Left ventricle myocardium superior (tissue), 1 donor: ENCODE measurements around the gene CARNS1. TPM values are rescaled to one million over a fixed set of nuclear protein-coding genes. Genes with fewer than 3 reads are reported as not detected.
A peak's percentile ranks its signal among the peaks of the same experiment; 100 is the strongest.
"Not testable (repeated sequence)": the region's sequence is repeated elsewhere in the genome, so short reads cannot be mapped to it uniquely, and the experiment has no call there.

Experiments
- ATAC-seq: fragments of 200-7000 bp; cut with Tn5 transposase; one replicate; pipeline ENCODE4 v1.9.1; 2020; ENCODE audit warnings: mild to moderate bottlenecking, moderate library complexity
- DNase-seq: peaks from one replicate; pipeline ENCODE4 v3.0.0-alpha.2; 2020
- intact Hi-C: fragments of 100-400 bp; cut with micrococcal nuclease; formaldehyde crosslinking; loops from one replicate; pipeline ENCODE4 v1.11.0; 2022
- total RNA-seq: library from RNA; stranded (reverse); fragmentation: NEBNext Ultra II Directional; extraction: Animal tissue kit (Norgen Biotek cat#: 25700); gene quantifications from one replicate; pipeline ENCODE4 v1.2.1, GENCODE V29; 2021
- donor health status: DM: no; HTN: yes; CAD: no; lungs with severe emphysema.

The CARNS1 gene
- total RNA-seq, 1 donor from 2014 or later = 18.0 TPM

DNA sequence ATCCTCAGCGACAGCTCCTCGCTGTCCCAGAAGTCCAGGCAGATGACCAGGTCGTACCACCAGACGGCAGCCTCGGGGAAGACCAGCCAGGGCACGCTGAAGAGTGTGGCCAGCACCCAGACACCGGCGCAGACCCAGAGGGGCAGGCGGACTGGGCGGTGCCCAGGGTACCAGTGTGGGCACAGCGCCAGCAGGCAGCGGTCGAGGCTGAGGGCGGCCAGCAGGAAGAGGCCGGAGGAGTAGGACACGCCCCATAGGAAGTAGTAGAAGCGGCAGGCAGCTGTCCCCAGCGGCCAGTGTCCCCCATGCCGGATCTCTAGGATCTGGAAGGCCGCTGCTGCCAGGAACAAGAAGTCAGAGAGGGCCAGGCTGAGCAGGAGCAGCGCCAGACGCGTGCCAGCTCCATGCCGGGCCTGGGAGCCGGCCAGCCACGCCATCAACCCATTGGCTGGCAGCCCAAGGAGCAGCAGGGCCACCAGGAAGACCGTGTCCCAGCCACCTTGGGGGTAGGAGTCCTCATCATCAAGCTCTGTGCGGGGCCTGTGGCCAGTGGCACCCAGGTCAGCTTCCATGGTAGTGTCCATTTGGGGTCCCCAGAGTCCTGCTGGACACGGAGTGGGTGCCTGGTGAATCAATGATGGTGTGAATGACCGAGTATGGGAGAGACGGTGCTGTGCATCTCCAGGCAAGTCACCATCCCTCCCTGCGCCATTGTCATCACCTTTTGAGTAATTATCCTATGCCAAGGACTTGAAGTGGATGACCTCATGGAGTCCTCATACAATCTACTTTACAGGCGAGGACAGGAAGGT lies 36.9 kb downstream of the CARNS1 start, which contains the start of gene GPR152:
Gene GPR152, minus strand, starts transcription at position 589 of the 812 bp plus-strand sequence. Its CDS starts 5 bp downstream, at position 584.
- DNase-seq (peak; percentile 71), ATAC-seq (peak; percentile 50)
- intact Hi-C loops = no loop called here

DNA sequence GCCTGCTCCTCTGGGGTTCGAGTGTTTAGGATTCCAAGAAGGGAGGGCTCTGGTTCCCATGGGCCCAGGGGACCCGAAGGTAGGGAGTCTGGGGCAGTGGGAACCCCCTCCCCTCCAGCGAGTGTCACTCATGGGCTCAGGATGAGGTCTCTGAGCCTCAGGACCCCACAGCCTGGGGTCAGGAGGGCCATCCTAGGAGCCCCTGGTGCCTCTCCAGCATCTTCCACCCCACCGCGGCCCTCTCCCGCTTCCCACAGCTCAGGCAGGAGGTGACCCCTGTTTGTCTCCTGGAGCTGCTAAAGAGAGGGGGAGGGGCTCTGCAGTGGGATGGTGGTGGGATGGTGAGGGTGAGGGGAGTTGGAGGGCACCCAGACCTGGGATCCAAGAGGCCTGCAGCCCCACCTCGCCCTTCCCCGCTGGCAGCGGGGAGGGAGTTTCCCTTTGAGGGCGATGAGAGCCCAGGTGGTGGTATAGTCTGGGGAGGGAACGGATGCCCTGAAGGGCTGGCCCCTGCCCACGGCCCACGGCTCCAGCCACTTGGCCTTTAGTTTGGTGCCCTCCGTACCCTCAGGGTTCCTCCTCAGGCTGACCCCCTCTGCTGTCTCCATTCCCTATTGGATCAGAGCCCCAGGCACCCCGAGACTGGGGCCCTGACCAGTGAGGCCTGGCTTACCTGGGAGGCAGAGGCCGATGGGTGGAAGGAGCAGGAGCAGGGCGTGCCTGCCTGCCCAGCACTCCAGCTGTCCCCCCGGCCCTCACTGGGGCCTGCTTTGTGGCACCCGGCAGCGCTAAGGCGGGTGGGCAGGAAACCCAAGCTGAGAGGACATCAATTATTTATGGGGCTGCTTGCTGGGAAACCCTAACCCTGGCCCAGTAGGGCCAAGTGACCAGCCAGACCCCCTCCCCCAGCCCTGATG lies 38.6 kb downstream of the CARNS1 start:
- DNase-seq (no peak), ATAC-seq (no peak)
- intact Hi-C loops = no loop called here

DNA sequence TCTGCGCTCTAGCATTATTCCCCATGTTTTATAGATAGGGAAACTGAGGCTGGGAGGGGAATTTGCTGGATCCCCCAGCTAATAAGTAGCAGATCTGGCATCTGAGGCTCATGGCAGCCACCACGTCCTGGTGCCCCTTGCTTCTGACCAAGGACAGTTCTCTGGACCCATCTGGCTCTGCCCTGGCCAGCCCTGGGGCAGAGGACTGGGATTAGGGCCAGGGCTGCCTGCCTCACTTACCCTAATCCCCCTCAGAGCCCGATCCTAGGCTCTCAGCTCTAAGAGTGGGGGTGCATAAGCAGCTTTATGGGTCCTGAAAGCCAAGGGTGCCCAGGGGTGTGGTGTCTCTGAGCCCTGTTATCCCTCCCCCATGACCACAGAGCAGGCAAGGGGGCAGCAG lies 39.6 kb downstream of the CARNS1 start, which contains the start of gene CABP4:
Gene CABP4, plus strand, starts transcription at position 301 of the 400 bp plus-strand sequence. Its CDS starts 70 bp downstream, at position 371.
- no peak for DNase-seq
- intact Hi-C loops = no loop called here
- ATAC-seq = no peak

DNA sequence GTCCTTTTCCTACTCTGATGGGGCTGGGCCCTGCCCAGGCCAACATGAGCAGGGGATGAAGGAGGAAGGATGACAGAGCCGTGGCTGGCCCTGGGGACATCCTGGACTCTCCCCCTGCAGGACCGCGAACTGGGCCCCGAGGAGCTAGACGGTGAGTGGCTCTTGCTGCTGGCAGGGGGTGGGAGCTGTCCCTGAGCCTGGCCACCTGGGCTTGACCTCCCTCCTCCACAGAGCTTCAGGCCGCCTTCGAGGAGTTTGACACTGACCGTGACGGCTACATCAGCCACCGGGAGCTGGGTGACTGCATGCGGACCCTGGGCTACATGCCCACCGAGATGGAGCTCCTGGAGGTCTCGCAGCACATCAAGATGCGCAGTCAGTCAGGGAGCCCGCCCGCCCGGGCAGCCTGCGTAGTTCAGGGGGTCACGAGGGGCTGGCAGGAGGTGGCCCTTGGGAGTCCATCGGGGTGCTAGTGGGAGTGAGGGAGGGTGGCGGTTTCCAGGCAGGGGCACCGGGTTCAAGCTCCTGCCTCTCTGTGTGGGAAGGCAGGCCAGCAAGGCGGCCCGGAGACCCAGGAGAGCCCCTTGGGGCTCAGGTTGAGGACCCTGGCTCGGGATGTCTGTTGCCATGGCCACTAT lies 40.7 kb downstream of the CARNS1 start:
- DNase-seq (no peak), ATAC-seq (no peak)
- intact Hi-C loops = no loop called here

GRCh38 chr11:67457453-67457852 lies 42.0 kb downstream of the CARNS1 start:
- intact Hi-C loops = no loop called here
- no peak for ATAC-seq
- DNase-seq = no peak

- DNase-seq = no peak
Observed at GRCh38 chr11:67458266-67458665, 42.8 kb downstream of the CARNS1 start.

DNA sequence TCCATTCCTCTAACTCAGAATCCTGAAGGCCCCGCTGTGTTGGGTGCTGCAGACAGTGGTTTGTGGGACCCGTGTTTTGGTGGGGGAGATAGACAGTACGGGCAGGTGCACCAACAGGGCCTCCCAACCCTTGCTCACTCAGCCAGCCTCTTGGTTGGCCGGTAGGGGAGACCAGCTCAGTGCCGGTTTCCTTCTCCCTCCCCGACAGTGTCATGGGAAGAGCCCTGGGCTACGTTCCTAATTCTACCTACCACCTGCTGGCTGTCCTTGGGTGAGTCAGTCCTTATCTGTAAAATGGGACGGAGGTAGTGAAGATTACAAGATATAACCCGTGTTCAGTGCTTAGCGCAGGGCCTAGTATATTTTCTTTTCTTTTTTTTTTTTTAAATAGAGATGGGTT lies 47.7 kb downstream of the CARNS1 start:
- ATAC-seq (no peak), DNase-seq (no peak)
- intact Hi-C loops = no loop called here

More at GRCh38 chr11:67458266-67458665, 42.8 kb downstream of the CARNS1 start:
- ATAC-seq = no peak
- intact Hi-C loops = no loop called here

- DNase-seq (peak; percentile 62), ATAC-seq (peak; percentile 17)
- intact Hi-C loops = no loop called here
Observed at GRCh38 chr11:67463680-67464410, 48.4 kb downstream of the CARNS1 start.

DNA sequence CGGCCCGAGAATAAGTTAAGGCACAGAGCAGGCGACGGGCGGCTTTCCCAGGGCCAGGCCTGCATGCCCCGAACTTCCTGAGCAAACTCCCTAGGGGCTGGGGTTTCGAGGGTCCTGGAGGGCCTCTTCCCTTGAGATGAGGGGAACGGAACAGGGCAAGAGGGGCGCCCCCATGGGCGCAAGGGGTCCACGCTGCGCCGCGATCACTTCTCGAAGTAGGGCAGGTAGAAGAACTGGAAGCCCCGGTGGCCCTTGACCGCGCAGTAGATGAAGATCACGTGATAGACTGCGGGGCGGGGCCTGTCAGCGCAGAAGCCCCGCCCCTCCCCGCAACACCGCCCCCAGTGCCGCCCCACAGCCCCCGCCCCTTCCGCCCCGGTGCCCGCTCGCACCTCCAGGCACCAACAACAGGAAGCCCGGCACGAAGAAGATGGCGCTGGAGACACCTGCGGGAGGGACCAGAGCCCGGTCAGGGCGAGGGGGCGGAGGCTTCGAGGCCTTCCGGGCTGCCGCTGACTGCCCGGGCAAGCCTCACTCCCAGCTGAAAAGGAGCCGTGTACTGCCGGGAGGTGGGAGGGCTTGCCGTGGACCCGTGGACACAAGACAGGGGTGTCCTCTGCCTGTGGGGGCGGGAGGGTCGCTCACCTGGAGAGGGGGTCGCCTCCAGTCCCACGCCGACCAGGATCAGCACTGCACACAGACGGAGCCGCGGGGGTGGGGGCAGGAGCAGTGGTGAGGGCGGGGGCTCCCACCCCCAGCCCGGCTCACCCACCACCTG lies 49.1 kb downstream of the CARNS1 start:
- intact Hi-C loops = no loop called here
- peak; percentile 91 for DNase-seq

DNA sequence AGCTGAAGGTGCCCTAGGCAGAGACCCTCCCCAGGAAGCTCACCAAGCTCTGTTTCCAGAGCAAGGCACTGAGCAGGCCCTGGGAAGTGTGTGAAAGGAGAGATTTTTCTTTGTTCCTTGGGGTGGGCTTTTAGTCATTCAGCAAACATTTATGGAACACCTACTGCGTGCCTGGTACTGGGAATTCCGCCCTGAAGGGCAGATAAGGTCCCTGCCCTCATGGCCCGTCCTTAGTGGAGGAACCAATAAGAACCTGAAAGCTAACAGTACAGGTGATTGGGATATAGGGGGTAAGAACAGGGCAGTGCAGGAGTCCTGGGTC lies 49.7 kb downstream of the CARNS1 start:
- ATAC-seq (no peak), DNase-seq (no peak)
- intact Hi-C loops = no loop called here

More for the DNA sequence above, 49.1 kb downstream of the CARNS1 start:
- peak; percentile 72 for ATAC-seq

GRCh38 chr11:67465530-67465929 lies 50.1 kb downstream of the CARNS1 start:
- DNase-seq, ATAC-seq, intact Hi-C loops: not testable (repeated sequence)

GRCh38 chr11:67466367-67466766 lies 50.9 kb downstream of the CARNS1 start:
- ATAC-seq (no peak), DNase-seq (no peak)
- intact Hi-C loops = no loop called here

GRCh38 chr11:67466962-67467771 lies 51.7 kb downstream of the CARNS1 start:
- intact Hi-C loops = no loop called here
- ATAC-seq = no peak
- DNase-seq = no peak

DNA sequence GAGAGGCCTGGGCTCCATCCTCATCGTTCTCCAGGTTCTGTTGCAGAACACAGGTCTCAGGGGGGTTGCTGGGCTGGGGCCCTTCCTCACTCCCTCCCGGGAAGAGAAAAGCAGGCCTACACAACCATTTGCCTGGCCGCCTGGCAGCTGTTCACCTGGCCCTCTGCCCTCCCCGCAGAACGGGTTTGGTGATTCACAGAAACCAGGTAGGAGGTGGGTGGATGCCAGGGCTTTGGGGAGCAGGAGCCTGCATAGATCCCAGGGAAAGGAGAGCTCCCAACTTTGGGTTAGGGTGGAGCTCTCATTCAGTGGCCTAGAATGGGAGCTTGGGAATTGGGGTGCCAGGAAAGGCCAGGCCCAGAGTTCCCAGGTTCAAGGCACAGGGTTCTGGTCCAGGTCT lies 52.6 kb downstream of the CARNS1 start:
- DNase-seq (no peak), ATAC-seq (no peak)
- intact Hi-C loops = no loop called here

GRCh38 chr11:67468456-67468758 lies 52.9 kb downstream of the CARNS1 start:
- intact Hi-C loops = no loop called here
- ATAC-seq (no peak), DNase-seq (no peak)

DNA sequence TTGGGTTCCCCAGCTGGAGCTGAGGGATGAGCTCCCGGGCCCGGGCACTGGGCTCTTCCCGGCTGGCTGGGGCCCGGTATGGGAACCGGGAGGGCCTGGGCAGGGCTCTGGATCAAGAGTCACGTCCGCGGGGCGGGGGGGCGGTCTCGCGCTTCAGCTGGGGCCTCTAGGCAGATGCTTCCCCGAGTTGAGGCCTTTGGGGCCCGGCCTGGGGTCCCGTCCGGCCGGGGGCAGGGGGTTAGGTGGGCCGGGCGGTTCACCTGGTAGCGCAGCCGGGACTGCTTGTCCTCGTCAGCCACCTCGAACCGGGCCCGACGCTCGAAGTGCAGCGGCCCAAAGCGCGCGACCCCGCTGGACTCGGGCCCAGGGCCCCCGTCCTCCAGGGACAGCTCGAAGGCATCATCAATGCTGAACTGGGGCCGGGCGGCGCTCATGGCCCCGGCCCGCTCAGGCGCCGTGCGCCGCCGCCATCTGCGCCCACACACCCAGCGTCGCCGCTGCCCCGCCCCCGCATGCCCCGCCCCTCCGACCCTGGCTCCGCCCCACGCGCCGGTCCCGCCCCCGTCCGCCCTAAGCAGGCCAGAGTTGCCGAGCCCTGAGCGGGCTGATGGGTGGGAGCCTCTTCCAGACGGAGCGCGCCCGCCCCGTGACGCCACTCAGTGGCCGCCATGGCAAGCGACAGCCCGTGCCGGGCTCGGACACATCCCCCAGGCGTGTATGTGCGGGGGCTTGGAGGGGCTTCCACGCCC lies 53.5 kb downstream of the CARNS1 start, which contains the start of gene TMEM134:
Gene TMEM134, minus strand, starts transcription at position 493 of the 749 bp plus-strand sequence. Its CDS starts 59 bp downstream, at position 434.
- DNase-seq (peak; percentile 97), ATAC-seq (peak; percentile 90)
- intact Hi-C loops = no loop called here

- DNase-seq (no peak), ATAC-seq (no peak)
- intact Hi-C loops = no loop called here
Observed at GRCh38 chr11:67469508-67469811, 54.0 kb downstream of the CARNS1 start.
